ENCODE results near the gene HDAC9. TPM values are rescaled to one million over a fixed set of nuclear protein-coding genes. Genes with fewer than 3 reads are reported as not detected.

The HDAC9 gene
- total RNA-seq, 4 donors from 2014 or later, result 51.2 to 194 (median 106) TPM

DNA sequence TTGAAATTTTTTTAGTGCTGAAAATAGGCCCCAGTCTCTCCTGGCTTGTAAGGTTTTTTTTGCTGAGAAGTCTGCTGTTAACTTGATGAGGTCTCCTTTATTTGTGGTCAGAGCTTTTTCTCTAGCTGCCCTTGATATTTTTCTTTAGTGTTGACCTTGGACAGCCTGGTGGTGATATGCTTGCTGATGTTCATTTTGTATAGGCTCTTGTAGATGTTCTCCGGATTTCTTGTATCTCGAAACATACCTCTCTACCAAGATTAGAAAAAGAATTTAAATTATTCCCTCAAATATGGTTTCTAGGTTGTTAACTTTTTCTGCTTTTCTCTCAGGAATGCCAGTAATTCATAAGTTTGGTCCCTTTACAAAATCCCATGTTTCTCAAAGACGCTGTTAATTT lies 519.5 kb downstream of the HDAC9 start:
- WGBS, 2 donors (ENCODE audit: low coverage in 1 of 2), result 95 to 100% methylated on average over 3 of the region's 3 CpGs
- no peak for ATAC-seq
- no peak overlapping the region for H3K27ac ChIP-seq
- peaks cover 0 to 13% (median 0%) of the 10 kb centered on the region in 3 donors for H3K9me3 ChIP-seq
- H3K36me3 ChIP-seq, result no peaks in the 10 kb centered on the region
- no peaks in the 10 kb centered on the region for H3K27me3 ChIP-seq
- H3K4me3 ChIP-seq, result no peak overlapping the region
- H3K4me1 ChIP-seq, result no peaks in the 10 kb centered on the region
- TF ChIP-seq EP300 (IDR thresholded peaks at IDR 0.05) (no peak), POLR2AphosphoS5 (IDR thresholded peaks at IDR 0.05) (no peak), POLR2A (IDR thresholded peaks at IDR 0.05) (no peak)
- TF ChIP-seq, protein P1, sequence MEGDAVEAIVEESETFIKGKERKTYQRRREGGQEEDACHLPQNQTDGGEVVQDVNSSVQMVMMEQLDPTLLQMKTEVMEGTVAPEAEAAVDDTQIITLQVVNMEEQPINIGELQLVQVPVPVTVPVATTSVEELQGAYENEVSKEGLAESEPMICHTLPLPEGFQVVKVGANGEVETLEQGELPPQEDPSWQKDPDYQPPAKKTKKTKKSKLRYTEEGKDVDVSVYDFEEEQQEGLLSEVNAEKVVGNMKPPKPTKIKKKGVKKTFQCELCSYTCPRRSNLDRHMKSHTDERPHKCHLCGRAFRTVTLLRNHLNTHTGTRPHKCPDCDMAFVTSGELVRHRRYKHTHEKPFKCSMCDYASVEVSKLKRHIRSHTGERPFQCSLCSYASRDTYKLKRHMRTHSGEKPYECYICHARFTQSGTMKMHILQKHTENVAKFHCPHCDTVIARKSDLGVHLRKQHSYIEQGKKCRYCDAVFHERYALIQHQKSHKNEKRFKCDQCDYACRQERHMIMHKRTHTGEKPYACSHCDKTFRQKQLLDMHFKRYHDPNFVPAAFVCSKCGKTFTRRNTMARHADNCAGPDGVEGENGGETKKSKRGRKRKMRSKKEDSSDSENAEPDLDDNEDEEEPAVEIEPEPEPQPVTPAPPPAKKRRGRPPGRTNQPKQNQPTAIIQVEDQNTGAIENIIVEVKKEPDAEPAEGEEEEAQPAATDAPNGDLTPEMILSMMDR (IDR thresholded peaks at IDR 0.05), result no peak

DNA sequence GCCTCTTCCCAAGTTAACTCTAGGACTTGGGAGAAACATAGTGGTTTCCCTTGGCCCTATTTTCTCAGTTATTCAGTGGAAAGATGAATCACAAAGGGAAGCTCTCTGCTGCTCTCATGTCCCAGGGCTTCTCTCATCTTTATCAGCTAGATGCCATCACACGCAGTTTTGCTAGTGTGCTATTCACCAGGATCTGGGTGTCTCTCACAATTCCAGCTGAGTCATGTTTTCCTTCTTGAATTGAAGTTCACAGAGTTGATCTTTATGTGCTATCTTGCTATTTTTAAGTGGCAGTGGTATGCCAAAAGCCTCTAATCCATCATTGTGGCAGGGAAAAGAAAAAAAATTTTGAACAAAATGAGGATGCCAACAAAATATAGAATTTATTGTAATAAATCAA lies 520.6 kb downstream of the HDAC9 start:
- Histone ChIP-seq H3K4me1 (no peaks in the 10 kb centered on the region), H3K27ac (no peak overlapping the region), H3K27me3 (no peaks in the 10 kb centered on the region), H3K36me3 (no peaks in the 10 kb centered on the region), H3K9me3 (peaks cover 0 to 13% (median 0%) of the 10 kb centered on the region in 3 donors), H3K4me3 (no peak overlapping the region)
- ATAC-seq, result no peak
- 75% methylated on average over 1 of the region's 1 CpG; no CpG with 5 or more reads in 1 of the 2 donors for WGBS, 2 donors (ENCODE audit: low coverage in 1 of 2)
- TF ChIP-seq POLR2A (IDR thresholded peaks at IDR 0.05) (no peak), POLR2AphosphoS5 (IDR thresholded peaks at IDR 0.05) (no peak), EP300 (IDR thresholded peaks at IDR 0.05) (no peak)
- TF ChIP-seq, protein P1 (IDR thresholded peaks at IDR 0.05), result no peak

DNA sequence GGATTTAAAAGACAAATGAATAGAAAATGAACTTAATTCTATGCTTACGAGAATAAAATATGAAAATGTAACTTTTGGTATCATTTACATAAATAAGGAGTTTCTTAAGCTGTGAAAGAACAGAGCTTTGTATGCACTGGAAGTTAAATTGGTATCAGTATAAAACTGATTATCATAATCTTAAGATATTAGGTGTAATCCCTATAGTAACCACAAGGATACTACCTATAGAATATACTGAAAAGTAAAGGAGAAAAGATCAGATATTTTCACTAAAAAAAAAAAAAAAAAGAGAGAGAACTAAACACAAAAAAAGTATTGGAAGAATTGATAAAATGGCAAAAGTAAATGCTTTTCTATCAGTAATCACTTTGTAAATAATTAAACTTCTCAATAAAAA lies 521.8 kb downstream of the HDAC9 start:
- no peak overlapping the region for H3K27ac ChIP-seq
- 86 to 100% methylated on average over 1 of the region's 1 CpG for WGBS, 2 donors (ENCODE audit: low coverage in 1 of 2)
- no peaks in the 10 kb centered on the region for H3K36me3 ChIP-seq
- TF ChIP-seq, protein P1 (IDR thresholded peaks at IDR 0.05), result no peak
- TF ChIP-seq EP300 (IDR thresholded peaks at IDR 0.05), result no peak
- no peak for TF ChIP-seq POLR2AphosphoS5 (IDR thresholded peaks at IDR 0.05)
- H3K9me3 ChIP-seq, result peaks cover 0 to 13% (median 0%) of the 10 kb centered on the region in 3 donors
- H3K4me3 ChIP-seq, result no peak overlapping the region
- no peaks in the 10 kb centered on the region for H3K4me1 ChIP-seq
- H3K27me3 ChIP-seq, result no peaks in the 10 kb centered on the region
- no peak for ATAC-seq

DNA sequence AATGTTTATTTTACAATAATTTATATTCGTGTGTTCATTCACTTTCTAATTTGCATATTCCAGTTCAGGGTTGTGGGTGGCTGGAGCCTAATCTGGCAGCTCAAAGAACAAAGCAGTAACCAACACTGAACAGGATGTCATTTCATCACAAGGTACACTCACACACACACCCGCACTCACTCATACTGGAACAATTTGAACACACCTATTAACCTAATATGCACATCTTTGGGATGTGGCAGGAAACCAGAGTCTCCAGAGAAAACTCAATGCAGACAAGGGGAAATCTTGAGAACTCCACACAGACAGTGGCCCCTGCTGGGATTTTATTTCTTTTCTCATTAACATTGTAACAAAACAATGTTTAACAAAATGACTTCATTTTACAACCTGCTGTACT lies 524.5 kb downstream of the HDAC9 start:
- no peak for ATAC-seq
- 71 to 72% methylated on average over 1 to 2 of the region's 2 CpGs for WGBS, 2 donors (ENCODE audit: low coverage in 1 of 2)
- TF ChIP-seq EP300 (IDR thresholded peaks at IDR 0.05) (no peak), POLR2A (IDR thresholded peaks at IDR 0.05) (no peak), POLR2AphosphoS5 (IDR thresholded peaks at IDR 0.05) (no peak)
- TF ChIP-seq, protein P1 (IDR thresholded peaks at IDR 0.05), result no peak

DNA sequence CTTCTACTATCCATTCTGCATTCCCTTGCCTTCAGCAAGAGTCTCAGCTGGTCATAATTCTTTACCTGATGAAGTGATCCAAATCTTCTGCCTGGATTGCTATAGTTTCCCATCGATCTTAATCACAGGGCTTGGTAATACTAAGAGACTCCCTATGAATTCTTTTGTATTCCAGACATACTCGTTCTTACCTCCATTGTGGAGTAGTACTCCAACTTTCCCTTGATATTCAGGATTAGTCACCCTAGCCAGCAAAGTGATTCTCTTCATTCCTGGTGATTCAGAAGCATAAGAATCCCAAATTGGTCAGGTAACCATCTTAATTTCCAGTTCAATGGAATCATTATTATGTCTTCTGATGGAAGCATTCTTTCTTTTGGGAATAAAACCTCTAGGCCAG lies 525.2 kb downstream of the HDAC9 start:
- no peaks in the 10 kb centered on the region for H3K36me3 ChIP-seq
- TF ChIP-seq POLR2A (IDR thresholded peaks at IDR 0.05), result no peak
- no peak for TF ChIP-seq EP300 (IDR thresholded peaks at IDR 0.05)
- TF ChIP-seq, protein P1 (IDR thresholded peaks at IDR 0.05), result no peak
- no peak for TF ChIP-seq POLR2AphosphoS5 (IDR thresholded peaks at IDR 0.05)
- WGBS, 2 donors (ENCODE audit: low coverage in 1 of 2), result 72 to 80% methylated on average over 2 of the region's 2 CpGs
- peaks cover 0 to 13% (median 0%) of the 10 kb centered on the region in 3 donors for H3K9me3 ChIP-seq
- ATAC-seq, result no peak
- no peak overlapping the region for H3K27ac ChIP-seq
- H3K4me3 ChIP-seq, result no peak overlapping the region
- H3K27me3 ChIP-seq, result no peaks in the 10 kb centered on the region
- no peaks in the 10 kb centered on the region for H3K4me1 ChIP-seq

More for the DNA sequence above, 524.5 kb downstream of the HDAC9 start:
- H3K4me3 ChIP-seq, result no peak overlapping the region
- peaks cover 0 to 13% (median 0%) of the 10 kb centered on the region in 3 donors for H3K9me3 ChIP-seq
- H3K27ac ChIP-seq, result no peak overlapping the region
- H3K27me3 ChIP-seq, result no peaks in the 10 kb centered on the region
- no peaks in the 10 kb centered on the region for H3K4me1 ChIP-seq
- H3K36me3 ChIP-seq, result no peaks in the 10 kb centered on the region

Data from gastroesophageal sphincter (tissue), 4 donors.